GM18511 (cell line): ENCODE data around the gene MPL.

Experiments
- ATAC-seq: cut with Tn5 transposase; IDR thresholded peaks from one replicate; pipeline ENCODE4 v1.9.1; 2021; ENCODE audit warnings: mild to moderate bottlenecking, moderate library complexity; ENCODE audit not compliant: unreplicated experiment

Gene MPL

GRCh38 chr1:43351421-43352350 is 14.1 kb downstream of the MPL start:
- no peak for ATAC-seq

DNA sequence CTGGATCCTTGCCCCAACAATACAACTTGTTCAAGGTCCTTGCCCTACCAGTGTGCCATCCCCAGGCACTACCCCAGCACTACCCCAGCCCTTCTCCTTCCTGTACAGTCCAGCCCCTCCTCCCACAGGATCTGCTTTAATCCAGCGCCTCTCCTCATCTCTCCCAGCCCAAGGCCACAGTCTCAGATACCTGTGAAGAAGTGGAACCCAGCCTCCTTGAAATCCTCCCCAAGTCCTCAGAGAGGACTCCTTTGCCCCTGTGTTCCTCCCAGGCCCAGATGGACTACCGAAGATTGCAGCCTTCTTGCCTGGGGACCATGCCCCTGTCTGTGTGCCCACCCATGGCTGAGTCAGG is 14.7 kb downstream of the MPL start:
- no peak for ATAC-seq

- ATAC-seq: no peak
Measured at GRCh38 chr1:43352881-43353280, 15.3 kb downstream of the MPL start.

DNA sequence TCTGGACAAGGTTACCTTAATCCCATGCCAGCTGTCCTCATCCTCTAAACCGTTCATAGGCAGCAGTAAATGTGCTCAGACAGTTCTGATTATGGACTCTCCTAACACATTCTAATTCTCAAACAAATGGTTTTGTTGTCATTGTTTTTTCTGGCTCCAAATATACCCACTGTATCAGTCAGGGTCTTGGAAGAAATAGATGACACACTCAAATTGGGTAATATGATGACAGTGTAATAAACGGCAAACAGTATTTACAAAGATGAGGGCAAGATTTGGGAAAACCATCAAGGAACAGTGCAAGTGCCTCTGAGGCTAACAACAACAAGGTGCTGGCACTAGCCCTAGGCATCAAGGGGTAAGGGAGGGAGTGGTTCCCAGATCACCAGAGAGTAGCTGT is 16.9 kb downstream of the MPL start:
- ATAC-seq: no peak

- ATAC-seq: no peak
Measured at GRCh38 chr1:43354936-43355335, 17.3 kb downstream of the MPL start.

- no peak for ATAC-seq
Measured at GRCh38 chr1:43357251-43357650, 19.6 kb downstream of the MPL start.

DNA sequence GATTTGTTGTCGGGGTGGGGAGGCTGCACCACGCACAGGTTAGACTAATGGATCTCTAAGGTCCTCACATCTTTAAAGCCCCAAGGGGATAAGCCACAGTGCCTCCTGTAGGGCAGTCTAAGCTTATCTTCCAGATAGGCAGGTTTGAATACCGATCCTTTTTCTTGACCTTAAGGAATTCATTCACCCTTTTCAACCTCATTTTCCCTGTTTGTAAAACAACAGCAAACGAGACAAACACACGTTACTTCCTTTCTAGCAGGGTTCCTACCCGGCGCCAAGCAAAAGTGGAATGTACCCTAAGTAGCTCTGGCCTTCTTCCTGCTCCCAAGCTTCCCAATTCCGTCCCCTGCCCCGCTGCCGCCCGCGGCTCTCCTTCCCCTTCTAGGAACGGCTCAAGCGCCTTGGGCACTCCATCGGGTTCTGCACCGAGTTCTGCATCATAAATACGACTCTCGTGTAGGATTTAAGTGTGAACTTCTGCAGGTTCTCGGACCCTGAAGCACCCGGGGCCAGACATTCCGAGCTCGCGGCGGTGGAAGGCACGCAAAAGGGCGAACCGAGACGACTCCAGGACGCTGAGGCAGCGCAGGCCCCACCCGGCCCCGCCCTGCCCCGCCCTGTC is 20.6 kb downstream of the MPL start:
- ATAC-seq: no peak

GRCh38 chr1:43358746-43359693 is 21.4 kb downstream of the MPL start, which contains the start of gene CDC20:
Gene CDC20 (plus strand): TSS chr1:43358981. CDS start chr1:43359216, 235 bp downstream.
- ATAC-seq: peak; percentile 93

- ATAC-seq: no peak
Measured at GRCh38 chr1:43359696-43360095, 22.1 kb downstream of the MPL start.

DNA sequence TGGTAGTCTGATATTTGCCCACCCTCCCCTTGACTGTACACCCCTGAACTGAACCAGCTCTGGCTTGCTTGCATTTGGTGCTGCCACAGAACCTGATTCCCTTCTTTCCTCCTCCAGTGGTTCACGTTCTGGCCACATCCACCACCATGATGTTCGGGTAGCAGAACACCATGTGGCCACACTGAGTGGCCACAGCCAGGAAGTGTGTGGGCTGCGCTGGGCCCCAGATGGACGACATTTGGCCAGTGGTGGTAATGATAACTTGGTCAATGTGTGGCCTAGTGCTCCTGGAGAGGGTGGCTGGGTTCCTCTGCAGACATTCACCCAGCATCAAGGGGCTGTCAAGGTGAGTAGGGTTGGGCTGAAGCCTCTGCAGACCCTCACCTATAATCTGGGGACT is 23.0 kb downstream of the MPL start:
- no peak for ATAC-seq

GRCh38 chr1:43363283-43363934 is 25.8 kb downstream of the MPL start:
- ATAC-seq: no peak

- no peak for ATAC-seq
Measured at GRCh38 chr1:43363935-43364525, 26.4 kb downstream of the MPL start.

- ATAC-seq: no peak
Measured at GRCh38 chr1:43365678-43366077, 28.1 kb downstream of the MPL start.

DNA sequence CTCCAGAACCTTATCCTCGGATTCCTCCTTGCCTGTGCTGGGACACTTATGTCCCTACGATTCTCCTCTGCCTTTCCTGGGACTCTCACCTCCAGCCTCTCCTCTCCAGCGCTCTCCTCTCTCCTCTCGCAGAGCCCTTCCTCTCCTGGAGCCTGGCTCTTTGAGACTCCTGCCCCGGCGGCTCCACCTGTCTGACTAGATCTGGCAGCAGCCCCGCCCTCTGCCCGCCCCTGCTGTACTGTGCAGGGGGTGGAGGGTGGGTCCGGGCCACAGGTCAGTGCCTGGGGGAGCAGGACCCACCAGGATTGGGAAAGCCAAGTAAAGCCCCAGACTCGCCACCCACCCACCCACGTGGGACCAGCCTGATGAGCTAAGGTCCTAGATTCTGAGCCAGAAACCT is 28.6 kb downstream of the MPL start:
- ATAC-seq: no peak

DNA sequence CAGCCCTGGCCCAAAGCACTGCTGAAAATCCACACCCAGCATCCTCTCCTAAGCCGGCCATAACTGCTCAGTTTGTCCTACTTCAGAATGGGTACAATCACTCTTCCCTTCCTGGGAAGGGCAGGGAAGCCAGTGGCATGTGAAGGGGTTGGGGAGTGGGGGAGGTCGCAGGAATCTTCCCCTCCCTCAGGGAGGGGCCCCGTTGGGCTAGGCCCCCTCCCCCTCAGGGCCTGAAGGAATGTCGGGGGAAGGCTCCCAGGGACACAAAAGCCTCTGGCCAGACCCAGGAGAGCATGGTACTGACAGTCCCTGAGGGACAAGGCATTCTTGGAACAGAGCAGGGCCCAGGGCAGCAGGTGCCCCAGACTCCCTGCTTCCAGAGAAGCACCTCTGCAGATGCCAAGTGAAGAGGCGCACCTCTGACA is 29.0 kb downstream of the MPL start:
- no peak for ATAC-seq

- ATAC-seq: peak; percentile 47
Measured at GRCh38 chr1:43367026-43367903, 29.6 kb downstream of the MPL start.

GRCh38 chr1:43367904-43368645 is 30.5 kb downstream of the MPL start, which contains the start of gene ELOVL1:
Gene ELOVL1 (minus strand): TSS chr1:43368011. CDS start chr1:43365609, 2,402 bp downstream.
- ATAC-seq: peak; percentile 80

DNA sequence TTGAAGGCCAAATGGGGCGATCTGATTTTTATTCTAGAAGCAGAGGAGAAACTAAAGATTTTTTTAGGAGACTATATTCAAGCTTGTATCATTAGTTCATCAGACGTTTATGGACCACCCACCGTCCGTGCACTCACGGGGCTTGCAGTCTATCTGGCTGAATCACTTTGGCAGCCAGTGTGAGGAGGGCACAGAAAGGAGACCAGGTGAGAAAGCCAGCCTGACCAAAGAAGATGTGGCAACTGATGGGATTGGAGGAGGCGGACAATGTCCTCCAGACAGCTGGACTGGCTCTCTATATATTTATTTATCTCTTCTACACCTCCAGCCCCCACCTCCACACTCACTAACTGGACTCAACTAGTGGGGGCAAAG is 31.0 kb downstream of the MPL start:
- no peak for ATAC-seq
